ENCODE results near the gene ARMC12.

ARMC12 gene

DNA sequence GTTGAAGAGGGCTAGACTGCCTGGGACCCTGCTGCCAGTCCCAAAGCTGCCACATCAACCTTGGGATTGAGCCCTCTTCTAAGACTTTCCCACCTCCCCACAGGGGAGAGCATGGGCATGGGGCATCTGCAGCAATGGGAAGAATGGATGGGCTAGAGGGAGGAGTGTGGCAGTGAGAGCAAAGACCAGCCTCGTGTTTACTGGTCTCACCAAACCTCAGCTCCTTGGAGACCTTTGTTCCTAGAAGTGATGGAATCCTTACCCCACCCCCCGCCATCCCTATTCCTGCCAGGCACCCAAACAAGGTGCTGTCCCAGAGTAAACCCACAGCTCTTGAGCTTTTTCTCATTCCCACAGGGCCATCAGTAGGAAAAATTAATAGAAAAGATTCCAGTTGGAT, 20.0 kb upstream of the ARMC12 start (continued):
- no peak for TF ChIP-seq ZFP3 (CRISPR knock-in tag; IDR thresholded peaks at IDR 0.05)
- no peak for TF ChIP-seq TCF4 (CRISPR knock-in tag; IDR thresholded peaks at IDR 0.05; ENCODE audit: borderline replicate concordance)

DNA sequence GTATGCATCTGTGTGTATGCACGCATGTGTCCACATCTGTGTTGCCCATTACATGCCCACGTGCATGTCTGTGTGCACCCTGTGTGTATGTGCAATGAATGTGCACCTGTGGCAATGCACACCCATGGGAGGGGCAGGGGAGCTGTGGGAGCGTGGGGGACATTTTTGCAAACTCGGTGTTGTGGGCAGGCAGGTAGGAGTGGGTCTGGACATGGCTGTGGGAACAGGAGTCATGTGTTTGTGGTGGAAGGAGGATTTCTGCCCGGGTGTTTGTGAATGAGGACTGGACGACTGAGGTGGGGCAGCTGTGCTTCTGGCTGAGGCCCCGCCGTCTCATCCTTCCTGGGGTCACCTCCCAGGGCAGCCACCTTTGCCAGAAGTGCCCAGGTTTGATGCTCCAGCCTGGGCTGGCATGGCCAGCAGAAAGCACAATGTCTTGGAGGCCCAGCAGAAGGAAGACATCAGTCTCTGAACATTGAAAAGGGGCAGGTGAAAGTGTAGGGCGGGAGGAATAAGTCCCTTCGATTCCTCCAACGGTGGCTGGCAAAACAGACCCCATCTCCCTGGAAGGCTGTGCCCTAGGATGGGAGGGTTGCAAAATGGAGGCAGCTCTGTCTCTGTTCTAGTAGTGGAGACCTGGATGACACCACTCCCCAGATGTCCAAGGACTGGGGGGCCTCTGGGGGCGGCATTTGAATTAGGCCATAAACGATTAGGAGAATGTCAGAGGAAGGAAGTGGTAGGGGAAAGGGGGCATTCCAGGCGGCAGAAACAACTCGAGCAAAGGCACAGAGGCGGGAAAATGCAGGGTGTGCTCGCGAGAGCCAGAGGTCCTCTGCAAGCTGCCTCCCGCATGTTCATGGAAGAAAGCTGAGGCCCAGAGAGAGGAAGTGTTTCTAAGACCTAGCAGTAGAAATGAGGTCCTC, 19.1 kb upstream of the ARMC12 start:
- no peak for ATAC-seq
- TF ChIP-seq CSDC2 (CRISPR knock-in tag; IDR thresholded peaks at IDR 0.05) (no peak), ISL1 (CRISPR knock-in tag; IDR thresholded peaks at IDR 0.05) (no peak), ESRRG (CRISPR knock-in tag; IDR thresholded peaks at IDR 0.05) (no peak), SNAI2 (CRISPR knock-in tag; IDR thresholded peaks at IDR 0.05) (no peak), ZFP3 (CRISPR knock-in tag; IDR thresholded peaks at IDR 0.05) (no peak), TCF4 (CRISPR knock-in tag; IDR thresholded peaks at IDR 0.05; ENCODE audit: borderline replicate concordance) (no peak), GLIS3 (CRISPR knock-in tag; IDR thresholded peaks at IDR 0.05) (no peak), RARB (CRISPR knock-in tag; IDR thresholded peaks at IDR 0.05) (no peak), PPARA (CRISPR knock-in tag; IDR thresholded peaks at IDR 0.05; ENCODE audit: borderline replicate concordance) (no peak), OSR1 (CRISPR knock-in tag; IDR thresholded peaks at IDR 0.05) (no peak)
- TF ChIP-seq, protein P1, sequence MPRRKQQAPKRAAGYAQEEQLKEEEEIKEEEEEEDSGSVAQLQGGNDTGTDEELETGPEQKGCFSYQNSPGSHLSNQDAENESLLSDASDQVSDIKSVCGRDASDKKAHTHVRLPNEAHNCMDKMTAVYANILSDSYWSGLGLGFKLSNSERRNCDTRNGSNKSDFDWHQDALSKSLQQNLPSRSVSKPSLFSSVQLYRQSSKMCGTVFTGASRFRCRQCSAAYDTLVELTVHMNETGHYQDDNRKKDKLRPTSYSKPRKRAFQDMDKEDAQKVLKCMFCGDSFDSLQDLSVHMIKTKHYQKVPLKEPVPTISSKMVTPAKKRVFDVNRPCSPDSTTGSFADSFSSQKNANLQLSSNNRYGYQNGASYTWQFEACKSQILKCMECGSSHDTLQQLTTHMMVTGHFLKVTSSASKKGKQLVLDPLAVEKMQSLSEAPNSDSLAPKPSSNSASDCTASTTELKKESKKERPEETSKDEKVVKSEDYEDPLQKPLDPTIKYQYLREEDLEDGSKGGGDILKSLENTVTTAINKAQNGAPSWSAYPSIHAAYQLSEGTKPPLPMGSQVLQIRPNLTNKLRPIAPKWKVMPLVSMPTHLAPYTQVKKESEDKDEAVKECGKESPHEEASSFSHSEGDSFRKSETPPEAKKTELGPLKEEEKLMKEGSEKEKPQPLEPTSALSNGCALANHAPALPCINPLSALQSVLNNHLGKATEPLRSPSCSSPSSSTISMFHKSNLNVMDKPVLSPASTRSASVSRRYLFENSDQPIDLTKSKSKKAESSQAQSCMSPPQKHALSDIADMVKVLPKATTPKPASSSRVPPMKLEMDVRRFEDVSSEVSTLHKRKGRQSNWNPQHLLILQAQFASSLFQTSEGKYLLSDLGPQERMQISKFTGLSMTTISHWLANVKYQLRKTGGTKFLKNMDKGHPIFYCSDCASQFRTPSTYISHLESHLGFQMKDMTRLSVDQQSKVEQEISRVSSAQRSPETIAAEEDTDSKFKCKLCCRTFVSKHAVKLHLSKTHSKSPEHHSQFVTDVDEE (CRISPR knock-in tag; IDR thresholded peaks at IDR 0.05): no peak
- TF ChIP-seq, protein P2, sequence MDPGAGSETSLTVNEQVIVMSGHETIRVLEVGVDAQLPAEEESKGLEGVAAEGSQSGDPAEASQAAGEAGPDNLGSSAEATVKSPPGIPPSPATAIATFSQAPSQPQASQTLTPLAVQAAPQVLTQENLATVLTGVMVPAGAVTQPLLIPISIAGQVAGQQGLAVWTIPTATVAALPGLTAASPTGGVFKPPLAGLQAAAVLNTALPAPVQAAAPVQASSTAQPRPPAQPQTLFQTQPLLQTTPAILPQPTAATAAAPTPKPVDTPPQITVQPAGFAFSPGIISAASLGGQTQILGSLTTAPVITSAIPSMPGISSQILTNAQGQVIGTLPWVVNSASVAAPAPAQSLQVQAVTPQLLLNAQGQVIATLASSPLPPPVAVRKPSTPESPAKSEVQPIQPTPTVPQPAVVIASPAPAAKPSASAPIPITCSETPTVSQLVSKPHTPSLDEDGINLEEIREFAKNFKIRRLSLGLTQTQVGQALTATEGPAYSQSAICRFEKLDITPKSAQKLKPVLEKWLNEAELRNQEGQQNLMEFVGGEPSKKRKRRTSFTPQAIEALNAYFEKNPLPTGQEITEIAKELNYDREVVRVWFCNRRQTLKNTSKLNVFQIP (CRISPR knock-in tag; IDR thresholded peaks at IDR 0.05; ENCODE audit: borderline replicate concordance, low read depth): no peak
- TF ChIP-seq, protein P3, sequence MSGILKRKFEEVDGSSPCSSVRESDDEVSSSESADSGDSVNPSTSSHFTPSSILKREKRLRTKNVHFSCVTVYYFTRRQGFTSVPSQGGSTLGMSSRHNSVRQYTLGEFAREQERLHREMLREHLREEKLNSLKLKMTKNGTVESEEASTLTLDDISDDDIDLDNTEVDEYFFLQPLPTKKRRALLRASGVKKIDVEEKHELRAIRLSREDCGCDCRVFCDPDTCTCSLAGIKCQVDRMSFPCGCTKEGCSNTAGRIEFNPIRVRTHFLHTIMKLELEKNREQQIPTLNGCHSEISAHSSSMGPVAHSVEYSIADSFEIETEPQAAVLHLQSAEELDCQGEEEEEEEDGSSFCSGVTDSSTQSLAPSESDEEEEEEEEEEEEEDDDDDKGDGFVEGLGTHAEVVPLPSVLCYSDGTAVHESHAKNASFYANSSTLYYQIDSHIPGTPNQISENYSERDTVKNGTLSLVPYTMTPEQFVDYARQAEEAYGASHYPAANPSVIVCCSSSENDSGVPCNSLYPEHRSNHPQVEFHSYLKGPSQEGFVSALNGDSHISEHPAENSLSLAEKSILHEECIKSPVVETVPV (CRISPR knock-in tag; IDR thresholded peaks at IDR 0.05): no peak

DNA sequence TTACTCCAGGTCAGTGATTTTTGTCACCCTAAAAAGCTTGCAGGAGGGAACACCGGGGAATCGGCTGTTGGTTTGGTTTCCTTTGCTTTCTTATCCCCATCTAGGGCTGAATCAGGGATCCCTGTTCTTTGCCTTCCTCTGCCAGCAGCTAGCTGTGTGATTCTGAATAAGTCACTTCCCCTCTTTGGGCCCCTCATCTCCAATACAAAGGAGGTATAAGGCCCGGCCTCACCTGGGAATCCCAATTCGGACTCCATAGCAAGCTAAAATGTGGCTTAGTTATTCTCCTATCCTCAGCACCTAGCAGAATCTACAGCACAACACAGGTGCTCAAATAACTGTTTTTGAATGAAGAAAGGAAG, 18.5 kb upstream of the ARMC12 start:
- ATAC-seq: no peak
- no peak for TF ChIP-seq TOX (CRISPR knock-in tag; IDR thresholded peaks at IDR 0.05; ENCODE audit: borderline replicate concordance)
- TF ChIP-seq BACH2 (CRISPR knock-in tag; IDR thresholded peaks at IDR 0.05; ENCODE audit: borderline replicate concordance): no peak
- TF ChIP-seq, protein P1 (CRISPR knock-in tag; IDR thresholded peaks at IDR 0.05): no peak
- no peak for TF ChIP-seq ZNF8 (CRISPR knock-in tag; IDR thresholded peaks at IDR 0.05)
- TF ChIP-seq ZFP30 (CRISPR knock-in tag; IDR thresholded peaks at IDR 0.05): no peak

DNA sequence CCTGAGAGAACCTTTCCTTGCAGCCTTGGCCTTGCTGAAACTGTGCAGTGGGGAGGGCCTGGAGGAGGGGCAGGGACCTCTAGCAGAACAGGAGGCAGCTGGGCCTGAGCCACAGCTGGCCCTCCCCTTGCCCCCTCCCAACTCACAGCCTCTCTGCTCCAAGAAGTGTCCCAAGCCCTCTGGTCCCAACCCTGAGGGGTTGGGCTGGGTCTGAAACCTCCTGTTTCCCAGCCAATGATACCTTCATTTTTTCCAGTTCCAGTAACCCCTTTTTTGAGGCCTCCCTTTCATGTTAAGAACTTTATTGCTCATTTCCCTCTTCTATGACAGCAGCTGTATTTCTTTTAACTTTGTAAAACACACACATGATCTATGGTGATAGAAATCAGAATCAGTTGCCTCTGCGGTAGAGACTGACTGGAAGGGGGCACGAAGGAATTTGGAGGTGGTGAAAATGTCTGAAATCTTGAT, 17.9 kb upstream of the ARMC12 start:
- no peak for ATAC-seq
- TF ChIP-seq PPARA (CRISPR knock-in tag; IDR thresholded peaks at IDR 0.05; ENCODE audit: borderline replicate concordance) (no peak), ZC3H10 (CRISPR knock-in tag; IDR thresholded peaks at IDR 0.05) (no peak), RARB (CRISPR knock-in tag; IDR thresholded peaks at IDR 0.05) (no peak), ZNF8 (CRISPR knock-in tag; IDR thresholded peaks at IDR 0.05) (no peak), ARNTL (CRISPR knock-in tag; IDR thresholded peaks at IDR 0.05; ENCODE audit: borderline replicate concordance, low read depth) (no peak)
- TF ChIP-seq, protein P1 (CRISPR knock-in tag; IDR thresholded peaks at IDR 0.05): no peak
- TF ChIP-seq, protein P3 (CRISPR knock-in tag; IDR thresholded peaks at IDR 0.05): no peak
- TF ChIP-seq, protein P2 (CRISPR knock-in tag; IDR thresholded peaks at IDR 0.05; ENCODE audit: borderline replicate concordance, low read depth): no peak
